GM12872 (cell line): ENCODE data around the gene COL25A1.

Experiments used
- TF ChIP-seq, protein P1 (sequence below): IDR thresholded peaks from 3 replicates; pipeline ENCODE4 v1.5.1; 2011; ENCODE audit warnings: low read depth, mild to moderate bottlenecking, low read length, moderate library complexity; ENCODE audit not compliant: insufficient read depth

COL25A1 gene

DNA sequence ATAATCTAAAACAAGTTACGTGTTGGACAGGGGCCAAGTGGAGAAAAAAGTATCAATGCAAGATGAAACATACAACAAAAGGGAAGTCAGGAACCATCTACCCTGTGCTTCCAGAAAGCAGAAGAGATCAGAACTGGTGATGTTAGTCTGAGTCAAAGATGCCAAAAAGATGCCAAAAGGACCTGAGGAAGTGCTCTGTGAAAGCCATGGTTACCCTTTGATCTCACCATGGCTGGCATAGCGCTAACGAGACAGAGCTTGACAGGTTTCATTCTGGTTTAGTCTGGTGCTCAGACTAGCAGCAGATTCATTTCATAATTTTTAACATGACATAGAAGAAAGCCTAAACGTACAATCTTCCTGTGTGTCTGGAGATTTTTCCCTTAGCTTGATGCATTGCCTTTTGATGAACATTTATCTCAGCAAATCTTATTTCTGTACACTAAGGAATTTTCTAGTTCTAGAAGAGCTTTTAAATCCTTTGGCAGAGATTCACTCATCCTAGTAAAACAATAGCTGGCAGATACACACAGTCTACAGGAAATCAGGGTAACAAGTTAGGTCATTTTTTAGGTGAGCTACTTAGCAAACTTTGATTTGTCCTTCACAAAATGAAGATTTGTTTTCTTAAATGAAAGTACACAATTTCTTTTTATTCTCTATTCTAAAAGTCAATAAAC lies 87.7 kb downstream of the COL25A1 start:
- TF ChIP-seq, protein P1, sequence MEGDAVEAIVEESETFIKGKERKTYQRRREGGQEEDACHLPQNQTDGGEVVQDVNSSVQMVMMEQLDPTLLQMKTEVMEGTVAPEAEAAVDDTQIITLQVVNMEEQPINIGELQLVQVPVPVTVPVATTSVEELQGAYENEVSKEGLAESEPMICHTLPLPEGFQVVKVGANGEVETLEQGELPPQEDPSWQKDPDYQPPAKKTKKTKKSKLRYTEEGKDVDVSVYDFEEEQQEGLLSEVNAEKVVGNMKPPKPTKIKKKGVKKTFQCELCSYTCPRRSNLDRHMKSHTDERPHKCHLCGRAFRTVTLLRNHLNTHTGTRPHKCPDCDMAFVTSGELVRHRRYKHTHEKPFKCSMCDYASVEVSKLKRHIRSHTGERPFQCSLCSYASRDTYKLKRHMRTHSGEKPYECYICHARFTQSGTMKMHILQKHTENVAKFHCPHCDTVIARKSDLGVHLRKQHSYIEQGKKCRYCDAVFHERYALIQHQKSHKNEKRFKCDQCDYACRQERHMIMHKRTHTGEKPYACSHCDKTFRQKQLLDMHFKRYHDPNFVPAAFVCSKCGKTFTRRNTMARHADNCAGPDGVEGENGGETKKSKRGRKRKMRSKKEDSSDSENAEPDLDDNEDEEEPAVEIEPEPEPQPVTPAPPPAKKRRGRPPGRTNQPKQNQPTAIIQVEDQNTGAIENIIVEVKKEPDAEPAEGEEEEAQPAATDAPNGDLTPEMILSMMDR, result no peak

DNA sequence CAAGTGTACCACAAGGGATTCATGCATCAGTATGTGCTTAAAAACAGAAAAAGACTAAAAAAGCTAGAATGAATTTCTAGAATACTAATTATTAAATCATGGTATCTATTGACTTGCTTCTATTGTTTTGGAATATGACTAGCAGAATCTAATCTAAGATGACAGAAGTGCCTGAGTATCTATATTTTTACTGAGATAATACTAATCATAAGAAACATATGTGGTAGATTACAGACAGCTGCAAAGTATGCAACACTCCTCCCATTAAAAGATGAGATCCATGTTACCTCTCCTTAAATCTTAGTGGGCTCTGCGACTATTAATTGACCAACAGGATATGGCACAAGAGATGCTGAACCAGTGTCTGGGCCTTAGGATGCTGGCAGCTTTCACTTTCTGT lies 89.4 kb downstream of the COL25A1 start:
- TF ChIP-seq, protein P1, result no peak

DNA sequence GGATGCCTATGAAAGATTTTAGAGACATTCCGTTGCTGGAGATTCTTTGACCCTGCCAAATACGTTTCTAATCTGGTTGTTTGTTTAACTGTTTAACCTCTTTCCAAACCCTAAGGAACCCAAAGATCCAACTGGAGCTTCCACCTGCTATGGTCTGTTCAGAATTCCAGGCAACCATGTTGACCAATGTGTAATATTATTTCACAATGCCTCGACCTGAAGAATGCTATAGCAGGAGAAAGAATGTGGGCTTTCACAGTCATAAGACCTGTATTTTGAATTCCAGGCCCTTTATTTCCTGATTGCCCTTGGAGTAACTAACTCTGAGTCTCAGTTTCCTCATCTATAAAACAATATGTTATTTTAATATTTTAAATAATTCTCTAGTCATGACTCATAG lies 90.8 kb downstream of the COL25A1 start:
- TF ChIP-seq, protein P1, result no peak

DNA sequence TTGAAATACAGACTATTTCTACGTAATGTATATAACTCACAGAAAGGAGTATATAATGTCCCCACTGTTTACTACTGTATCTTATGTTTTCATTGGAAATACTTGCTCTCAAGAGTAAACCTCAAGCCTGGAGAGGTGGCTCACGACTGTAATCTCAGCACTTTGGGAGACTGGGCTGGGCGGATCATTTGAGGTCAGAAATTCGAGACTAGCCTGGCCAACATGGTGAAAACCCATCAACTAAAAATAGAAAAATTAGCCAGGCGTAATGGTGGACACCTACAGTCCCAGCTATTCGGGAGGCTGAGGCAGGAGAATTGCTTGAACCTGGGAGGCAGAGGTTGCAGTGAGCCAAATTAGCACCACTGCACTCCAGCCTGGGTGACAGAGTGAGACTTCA lies 92.8 kb downstream of the COL25A1 start:
- TF ChIP-seq, protein P1, result no peak

DNA sequence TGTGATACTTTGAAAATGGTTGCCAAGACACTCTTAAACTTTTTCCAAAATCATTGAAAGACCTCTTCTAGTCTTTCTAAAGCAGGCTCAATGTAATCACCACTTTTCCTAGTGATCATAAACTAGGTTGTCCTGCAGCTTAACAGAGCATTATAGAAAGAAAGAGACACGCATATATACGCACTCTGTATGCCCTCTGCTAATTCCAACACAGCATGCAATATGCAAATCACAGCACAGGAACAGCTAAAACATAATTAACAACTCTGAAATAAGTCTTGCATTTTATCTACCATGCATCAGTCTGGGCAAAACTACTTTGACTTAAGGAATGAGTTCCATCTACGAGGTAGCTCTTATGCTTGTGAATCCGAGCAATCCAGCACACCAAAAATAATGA lies 94.6 kb downstream of the COL25A1 start:
- TF ChIP-seq, protein P1, result no peak

DNA sequence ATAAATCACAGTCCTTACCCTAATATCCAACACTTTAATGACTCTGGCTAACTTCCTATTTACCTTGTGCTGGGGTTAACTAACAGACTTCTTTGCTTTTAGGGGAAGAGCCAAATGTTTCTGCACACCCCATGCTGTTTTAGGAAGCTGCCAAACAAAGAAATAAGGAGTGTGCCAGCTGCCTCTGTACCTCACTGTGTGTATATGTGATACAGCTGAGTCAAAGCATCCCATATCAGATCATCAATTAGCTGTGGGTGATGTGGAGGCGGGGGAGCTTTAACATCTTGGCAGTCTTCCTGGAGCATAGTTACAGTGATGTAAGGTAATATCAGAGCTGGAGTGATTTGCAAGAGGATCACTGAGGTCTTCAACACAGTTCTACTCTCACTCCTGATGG lies 95.4 kb downstream of the COL25A1 start:
- TF ChIP-seq, protein P1, result no peak

DNA sequence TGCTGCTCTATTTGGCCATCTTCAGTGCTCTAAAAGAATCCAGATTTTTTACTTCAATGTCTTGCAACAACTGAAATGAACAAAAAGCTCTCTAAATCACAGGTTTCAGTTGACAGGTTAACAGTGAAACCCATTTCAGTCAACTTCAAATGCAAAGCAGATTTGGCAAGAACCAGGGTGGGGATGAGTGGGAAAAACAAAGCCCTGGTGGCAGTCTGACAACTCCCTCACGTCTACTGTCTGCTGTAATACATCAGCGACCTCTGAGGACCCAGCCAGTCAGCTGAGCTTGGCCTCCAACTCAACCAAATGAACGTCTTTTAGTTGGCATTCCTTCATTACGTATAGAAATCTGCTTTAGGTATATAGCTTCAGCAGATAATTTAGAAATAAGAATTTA lies 95.8 kb downstream of the COL25A1 start:
- TF ChIP-seq, protein P1, result no peak
